Esophagus squamous epithelium (tissue), 4 donors: ENCODE measurements around the gene PDE5A.

Experiments used
- CTCF ChIP-seq, 6 experiments: fragments of 450-650 bp in 4 of 6; fragments of 200-600 bp in 2 of 6; sonication (generic) in 2 of 6; IDR thresholded peaks; one replicate each; pipeline ENCODE4 v1.5.1; 2016 to 2019; ENCODE audit warnings: antibody characterized with exemption in 6 of 6, mild to moderate bottlenecking in 4 of 6, moderate library complexity in 4 of 6
- POLR2A ChIP-seq, 4 donors: fragments of 450-650 bp; IDR thresholded peaks; one replicate each; pipeline ENCODE4 v1.6.1; 2017; ENCODE audit warnings: antibody characterized with exemption in 4 of 4, mild to moderate bottlenecking in 4 of 4, moderate library complexity in 3 of 4

DNA sequence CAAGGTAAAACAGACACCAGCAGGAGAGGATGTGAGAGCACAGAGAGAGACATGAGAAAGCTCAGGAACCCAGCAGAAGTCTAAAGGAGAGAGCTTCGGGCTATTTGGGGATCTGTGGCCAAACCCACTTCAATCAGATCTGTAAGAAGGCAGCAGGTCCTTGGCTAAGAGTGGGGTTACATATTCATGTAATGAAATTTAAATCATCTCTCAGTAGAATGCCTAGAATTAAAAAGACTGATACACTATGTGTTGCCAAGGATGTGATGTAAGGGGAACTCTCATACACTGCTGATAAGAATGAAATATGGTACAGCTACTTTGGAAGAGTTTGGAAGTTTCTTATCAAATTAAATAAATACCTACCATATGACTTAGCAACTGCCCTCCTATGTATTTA lies 35.8 kb downstream of the PDE5A start:
- no peak for TF ChIP-seq POLR2A (IDR thresholded peaks at IDR 0.05)
- no peak for TF ChIP-seq CTCF (IDR thresholded peaks at IDR 0.05)
